Breast epithelium (tissue), 4 donors: Measurements from ENCODE around the gene PLXNA2. TPM values are rescaled to one million over a fixed set of nuclear protein-coding genes. Genes with fewer than 3 reads are reported as not detected.
A peak's percentile ranks its signal among the peaks of the same experiment; 100 is the strongest.

Experiments
- DNase-seq, 2 donors: peaks; one replicate each; pipeline ENCODE4 v3.0.0-alpha.2; 2019; ENCODE audit warnings: low spot score in 2 of 2
- H3K27ac ChIP-seq, 2 donors: fragments of 200-600 bp; sonication (generic) in 1 of 2; one replicate each; pipeline ENCODE4 v1.5.1; 2016 to 2019; ENCODE audit warnings: mild to moderate bottlenecking in 1 of 2
- H3K27me3 ChIP-seq, 2 donors: fragments of 200-600 bp; sonication (generic) in 1 of 2; one replicate each; pipeline versions ENCODE4 v1.5.1 to v1.6.0; 2017 to 2019; ENCODE audit warnings: control low read depth in 1 of 2, mild to moderate bottlenecking in 1 of 2
- H3K36me3 ChIP-seq: fragments of 200-600 bp; one replicate; pipeline ENCODE4 v1.5.1; 2019
- H3K4me1 ChIP-seq, 2 donors: fragments of 200-600 bp; sonication (generic); one replicate each; pipeline ENCODE4 v1.5.1; 2016 to 2019; ENCODE audit warnings: control low read depth in 1 of 2
- H3K4me3 ChIP-seq, 3 donors: fragments of 200-600 bp; sonication (generic); 1 replicate in 2 of 3; 2 replicates in 1 of 3; pipeline ENCODE4 v1.5.1; 2016 to 2019; ENCODE audit warnings: mild to moderate bottlenecking in 3 of 3, moderate library complexity in 2 of 3
- H3K9me3 ChIP-seq, 2 donors: fragments of 200-600 bp; sonication (generic) in 1 of 2; one replicate each; pipeline ENCODE4 v1.5.1; 2016 to 2019; ENCODE audit warnings: control low read depth in 1 of 2
- CTCF ChIP-seq, 3 donors: fragments of 450-650 bp; IDR thresholded peaks; one replicate each; pipeline ENCODE4 v1.5.1; 2016 to 2017; ENCODE audit warnings: antibody characterized with exemption in 3 of 3, mild to moderate bottlenecking in 3 of 3, moderate library complexity in 3 of 3
- POLR2A ChIP-seq: fragments of 450-650 bp; IDR thresholded peaks from one replicate; pipeline ENCODE4 v1.6.1; 2016; ENCODE audit warnings: antibody characterized with exemption, mild to moderate bottlenecking, moderate library complexity
- POLR2AphosphoS5 ChIP-seq, 3 donors: sonication (generic); formaldehyde crosslinking; IDR thresholded peaks; one replicate each; pipeline ENCODE4 v1.6.1; 2017; ENCODE audit warnings: antibody characterized with exemption in 3 of 3
- intact Hi-C: fragments of 100-400 bp; cut with DNase I; formaldehyde crosslinking; loops from one replicate; pipeline ENCODE4 v1.15.1; 2023; ENCODE audit warnings: low total_unique reads
- total RNA-seq, 3 donors: library from RNA; depleted of rRNA; stranded (reverse); fragments of >200 nt; gene quantifications; one replicate each; pipeline ENCODE4 v1.1.0, GENCODE V29; 2016

The PLXNA2 gene
- total RNA-seq, 3 donors from 2014 or later, result 11.3 to 18.2 (median 11.5) TPM

DNA sequence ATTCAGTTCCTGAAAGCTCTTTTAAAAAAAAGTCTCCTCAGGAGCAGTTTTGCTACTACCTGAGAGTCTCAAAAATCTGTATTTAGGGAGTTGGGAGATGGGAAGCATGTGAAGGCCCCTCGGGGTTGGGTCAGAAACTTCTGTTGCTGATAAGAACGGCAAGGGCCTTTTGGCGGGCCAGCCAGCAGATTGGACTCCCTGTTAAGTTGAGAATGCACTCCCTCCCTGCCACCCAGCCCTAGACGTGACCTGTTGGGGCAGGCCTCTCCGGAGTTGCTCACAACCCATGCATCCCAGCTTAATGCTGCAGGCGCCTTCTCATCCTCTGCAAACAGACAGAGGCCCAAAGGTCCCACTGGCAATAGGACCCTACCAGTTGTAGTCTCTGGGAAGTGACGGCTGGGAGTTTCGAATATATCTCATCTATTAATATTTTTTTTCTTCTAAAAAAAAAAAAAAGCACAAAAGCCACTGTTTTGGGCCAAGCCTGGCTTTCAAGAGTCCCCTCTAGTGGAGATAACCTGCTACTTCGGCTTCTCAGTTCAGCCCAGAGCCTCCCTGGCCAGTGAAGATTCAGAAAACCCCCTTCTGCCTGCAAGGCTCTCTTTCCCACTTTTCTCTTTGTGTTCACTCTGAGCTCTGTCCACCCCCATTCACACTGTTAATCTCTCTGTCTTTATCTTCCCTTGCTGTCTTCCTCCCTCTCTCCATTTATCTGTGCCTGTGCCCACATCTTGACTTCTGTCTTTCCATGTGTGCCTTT is 5.3 kb downstream of the PLXNA2 start:
- peaks cover 0 to 4% of the 10 kb centered on the region in 2 donors for H3K4me1 ChIP-seq
- H3K4me3 ChIP-seq, result no peak overlapping the region

DNA sequence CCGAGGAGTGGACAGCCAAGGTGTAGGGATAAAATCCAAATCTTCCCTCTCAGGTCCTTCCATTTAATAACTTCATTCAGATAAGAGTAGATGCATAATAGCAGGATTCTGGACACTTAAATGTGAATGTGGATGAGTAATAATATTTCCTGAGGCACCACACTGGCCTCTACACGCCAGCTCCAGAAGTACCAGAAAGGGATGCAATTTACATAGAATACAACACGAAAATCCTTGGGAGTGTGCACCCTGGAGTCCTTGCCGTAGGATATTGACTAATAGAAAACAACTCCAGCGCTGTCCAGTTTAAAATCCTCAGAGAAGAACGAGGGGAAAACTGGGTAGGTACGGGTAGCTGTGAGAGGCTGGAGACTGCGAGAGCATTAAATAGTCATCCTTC is 6.9 kb downstream of the PLXNA2 start:
- H3K27ac ChIP-seq, result no peak overlapping the region
- TF ChIP-seq POLR2AphosphoS5 (IDR thresholded peaks at IDR 0.05), result no peak
- no peak for TF ChIP-seq CTCF (IDR thresholded peaks at IDR 0.05)
- TF ChIP-seq POLR2A, result no peak
- no peaks in the 10 kb centered on the region for H3K4me1 ChIP-seq
- intact Hi-C loops, result loop anchor here (10.0 kb wide), 1 partner anchor 202 kb away; no protein-coding TSS in a partner anchor
- no peak for DNase-seq
- no peaks in the 10 kb centered on the region for H3K36me3 ChIP-seq
- H3K27me3 ChIP-seq, result no peaks in the 10 kb centered on the region
- H3K9me3 ChIP-seq, result no peaks in the 10 kb centered on the region
- H3K4me3 ChIP-seq, result no peak overlapping the region

More for the DNA sequence above, 5.3 kb downstream of the PLXNA2 start:
- H3K36me3 ChIP-seq, result no peaks in the 10 kb centered on the region
- no peaks in the 10 kb centered on the region for H3K27me3 ChIP-seq
- H3K27ac ChIP-seq, result no peak overlapping the region
- intact Hi-C loops, result loop anchor here (10.0 kb wide), 1 partner anchor 204 kb away; no protein-coding TSS in a partner anchor
- no peak for TF ChIP-seq POLR2AphosphoS5 (IDR thresholded peaks at IDR 0.05)
- TF ChIP-seq POLR2A, result no peak
- peak in 2 of 3 donors; percentile 38 to 42 for TF ChIP-seq CTCF (IDR thresholded peaks at IDR 0.05)
- no peak for DNase-seq
- H3K9me3 ChIP-seq, result no peaks in the 10 kb centered on the region

DNA sequence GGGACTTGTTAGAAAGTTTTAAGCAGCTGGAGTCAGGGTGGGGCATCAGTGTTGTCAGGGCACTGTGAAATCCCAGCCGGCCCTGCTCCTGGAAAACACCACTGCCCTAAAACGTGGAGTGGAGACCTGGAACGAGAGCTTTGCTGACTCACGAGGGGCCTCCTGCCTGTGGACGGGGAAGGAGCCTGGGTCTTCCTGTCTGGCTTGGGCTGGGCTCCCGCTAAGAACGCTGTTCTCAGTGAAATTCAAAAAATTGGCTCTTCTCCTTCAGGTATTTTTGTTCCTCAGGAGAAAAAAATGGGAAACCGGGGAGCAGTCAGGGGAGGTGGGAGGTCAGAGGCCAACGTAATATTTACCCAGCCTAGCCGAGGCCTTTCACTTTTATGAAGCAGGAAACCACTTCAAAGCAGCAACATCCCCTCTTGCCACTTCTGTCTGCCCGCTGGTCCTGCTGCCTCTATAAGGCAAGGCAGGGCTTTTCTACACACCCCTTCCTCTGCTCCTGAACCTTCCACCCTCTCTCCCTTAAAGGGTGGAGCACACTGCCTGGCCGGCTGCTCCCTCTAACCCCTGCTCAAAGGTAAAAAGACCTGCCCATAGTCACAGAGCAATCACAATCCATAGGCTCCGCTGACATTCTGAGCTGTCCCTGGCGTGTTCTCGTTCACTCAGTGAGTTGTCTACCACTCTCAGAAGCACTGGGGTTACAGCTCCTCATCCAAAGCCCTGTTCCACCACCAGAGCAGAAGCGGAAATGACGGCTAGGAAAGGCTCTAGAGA is 8.0 kb downstream of the PLXNA2 start:
- TF ChIP-seq POLR2AphosphoS5 (IDR thresholded peaks at IDR 0.05) (no peak), POLR2A (no peak), CTCF (IDR thresholded peaks at IDR 0.05) (no peak)
- intact Hi-C loops, result loop anchor here (10.0 kb wide), 1 partner anchor 201 kb away; no protein-coding TSS in a partner anchor
- no peak overlapping the region for H3K27ac ChIP-seq
- H3K27me3 ChIP-seq, result no peaks in the 10 kb centered on the region
- DNase-seq, result no peak
- H3K9me3 ChIP-seq, result no peaks in the 10 kb centered on the region
- no peaks in the 10 kb centered on the region for H3K36me3 ChIP-seq
- H3K4me1 ChIP-seq, result no peaks in the 10 kb centered on the region
- H3K4me3 ChIP-seq, result no peak overlapping the region

DNA sequence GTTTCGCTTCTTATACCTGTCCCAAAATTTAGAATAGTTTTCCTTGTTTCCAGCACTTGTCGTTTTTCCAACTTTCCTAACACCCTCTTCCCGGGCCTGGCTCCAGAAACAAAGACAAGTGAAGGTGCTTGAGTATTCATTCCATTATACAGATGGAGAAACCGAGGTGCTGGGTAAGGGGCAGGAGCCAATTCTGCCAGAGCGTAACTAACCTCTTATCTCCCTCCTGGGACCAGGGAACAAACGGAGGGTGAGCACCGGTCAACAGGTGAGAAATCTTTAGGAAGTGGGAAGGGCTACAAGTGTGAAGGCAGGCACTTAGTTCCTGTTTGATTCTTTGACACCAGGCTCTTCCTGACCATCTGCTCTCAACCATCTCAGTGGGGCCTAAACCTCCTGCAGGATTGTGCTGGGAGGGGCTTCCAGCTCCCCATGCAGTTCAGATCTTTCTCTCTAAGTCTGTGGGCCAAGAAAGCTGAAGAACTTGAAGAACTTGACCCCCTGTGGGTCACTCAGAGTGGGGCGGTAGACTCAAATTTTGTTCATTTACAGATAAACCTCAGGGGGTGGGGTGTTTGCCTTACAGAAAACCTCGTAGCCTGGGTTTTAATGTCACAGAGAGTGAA is 8.7 kb downstream of the PLXNA2 start:
- Histone ChIP-seq H3K36me3 (no peaks in the 10 kb centered on the region), H3K27me3 (no peaks in the 10 kb centered on the region), H3K4me1 (no peaks in the 10 kb centered on the region), H3K9me3 (no peaks in the 10 kb centered on the region), H3K4me3 (no peak overlapping the region), H3K27ac (no peak overlapping the region)
- TF ChIP-seq POLR2AphosphoS5 (IDR thresholded peaks at IDR 0.05), result no peak
- no peak for TF ChIP-seq CTCF (IDR thresholded peaks at IDR 0.05)
- TF ChIP-seq POLR2A, result no peak
- intact Hi-C loops, result loop anchor here (10.0 kb wide), 1 partner anchor 201 kb away; no protein-coding TSS in a partner anchor
- DNase-seq, result no peak
